ENCODE data around the gene CDH22.

CDH22 gene

GRCh38 chr20:46324960-46325703, 16.8 kb upstream of the CDH22 start:
- no peak for DNase-seq (ENCODE audit: low read depth in 1 of 2, low spot score in 1 of 2)

DNA sequence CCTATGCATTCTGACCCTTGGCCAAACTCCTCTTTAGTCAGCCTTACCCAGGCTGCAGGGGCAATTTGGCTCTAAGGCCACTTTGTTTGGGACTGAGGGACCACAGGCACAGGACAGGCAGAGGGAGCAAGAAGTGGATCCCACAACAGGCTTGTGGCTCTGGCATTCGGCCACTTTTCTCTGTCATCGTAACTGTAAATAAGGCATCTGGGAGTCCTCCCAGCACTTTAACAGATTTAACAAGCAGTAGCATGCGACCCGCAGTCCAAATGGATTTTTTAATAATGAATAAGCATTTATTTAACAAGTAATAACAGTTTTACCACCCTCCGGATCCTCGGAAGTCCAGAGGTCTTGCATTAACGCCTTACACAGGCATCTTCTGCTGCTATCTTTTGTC, 16.1 kb upstream of the CDH22 start:
- DNase-seq (ENCODE audit: low read depth in 1 of 2, low spot score in 1 of 2), result no peak

DNA sequence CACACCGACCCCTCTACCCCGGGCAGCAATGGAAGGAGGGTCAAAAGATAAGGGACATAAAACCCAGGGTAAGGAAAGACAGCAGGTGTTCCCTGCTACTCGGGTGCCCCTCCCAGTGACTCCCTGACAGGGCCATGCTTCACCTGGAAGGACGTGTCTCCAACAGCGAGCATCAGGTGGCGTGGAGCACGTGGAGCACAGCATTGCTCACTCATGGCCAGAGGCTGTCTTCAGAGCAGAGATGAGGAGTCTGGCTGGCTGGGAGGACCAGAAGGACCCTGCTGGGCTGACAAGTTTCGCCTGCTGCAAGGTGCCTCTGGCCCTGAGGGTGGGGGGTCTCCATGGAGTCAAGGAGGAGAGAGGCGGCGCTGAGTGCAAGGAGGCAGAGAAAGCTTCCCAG, 15.3 kb upstream of the CDH22 start:
- DNase-seq (ENCODE audit: low read depth in 1 of 2, low spot score in 1 of 2), result no peak

DNA sequence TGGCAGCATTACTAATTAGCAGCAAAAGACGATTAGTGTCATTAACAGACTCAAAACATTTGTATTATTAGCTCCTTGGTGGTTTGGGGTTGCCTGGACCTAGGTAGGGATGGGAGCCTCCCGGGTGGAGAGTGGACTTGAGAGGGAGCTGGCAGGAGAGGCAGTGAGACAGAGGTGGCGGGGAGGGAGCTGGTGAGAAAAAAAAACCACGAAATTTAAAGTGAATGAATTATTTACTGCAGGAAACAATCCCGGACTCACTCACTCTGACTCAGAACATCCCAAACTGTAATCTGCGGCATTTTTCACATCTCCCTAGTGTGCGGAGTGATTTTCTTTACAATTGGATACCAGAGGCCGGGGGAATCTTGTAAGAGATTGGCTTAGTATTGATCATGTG, 14.3 kb upstream of the CDH22 start:
- no peak for DNase-seq (ENCODE audit: low read depth in 1 of 2, low spot score in 1 of 2)

DNA sequence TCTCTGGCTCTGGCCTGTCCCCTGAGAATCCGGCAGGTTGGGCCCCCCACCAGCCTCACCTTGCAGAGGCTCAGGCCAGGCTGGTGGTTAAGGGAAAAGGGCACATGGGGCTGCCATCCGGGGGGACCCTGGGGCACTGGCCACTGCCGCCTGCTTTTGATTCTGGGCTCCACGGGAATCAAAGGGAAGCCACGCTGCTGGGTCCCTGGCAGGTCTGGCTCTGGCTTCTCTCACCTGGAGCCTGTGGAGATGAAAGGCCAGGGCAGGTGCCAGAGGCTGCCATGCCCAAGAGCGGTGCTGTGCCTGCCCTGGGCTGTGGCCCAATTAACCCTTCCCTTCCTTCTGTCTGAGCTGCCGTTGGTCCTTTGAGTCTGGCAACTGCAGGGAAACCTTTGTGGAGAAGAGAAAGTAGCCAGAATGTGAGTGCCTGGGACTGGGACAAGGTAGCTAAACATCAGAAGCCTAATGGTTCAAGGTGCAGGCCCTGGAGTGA, 9.4 kb upstream of the CDH22 start:
- DNase-seq (ENCODE audit: low read depth in 1 of 2, low spot score in 1 of 2), result no peak

GRCh38 chr20:46316984-46317684, 8.8 kb upstream of the CDH22 start:
- DNase-seq (ENCODE audit: low read depth in 1 of 2, low spot score in 1 of 2), result no peak

- no peak for DNase-seq (ENCODE audit: low read depth in 1 of 2, low spot score in 1 of 2)
Observed at GRCh38 chr20:46315311-46315710, 7.0 kb upstream of the CDH22 start.

- no peak for DNase-seq (ENCODE audit: low read depth in 1 of 2, low spot score in 1 of 2)
Observed at GRCh38 chr20:46312945-46313861, 4.9 kb upstream of the CDH22 start.

GRCh38 chr20:46312075-46312944, 4.0 kb upstream of the CDH22 start:
- no peak for DNase-seq (ENCODE audit: low read depth in 1 of 2, low spot score in 1 of 2)

- DNase-seq (ENCODE audit: low read depth in 1 of 2, low spot score in 1 of 2), result no peak
Observed at GRCh38 chr20:46311719-46312074, 3.4 kb upstream of the CDH22 start.

- no peak for DNase-seq (ENCODE audit: low read depth in 1 of 2, low spot score in 1 of 2)
Observed at GRCh38 chr20:46311039-46311650, 2.8 kb upstream of the CDH22 start.

GRCh38 chr20:46309945-46310344, 1.6 kb upstream of the CDH22 start:
- no peak for DNase-seq (ENCODE audit: low read depth in 1 of 2, low spot score in 1 of 2)

DNA sequence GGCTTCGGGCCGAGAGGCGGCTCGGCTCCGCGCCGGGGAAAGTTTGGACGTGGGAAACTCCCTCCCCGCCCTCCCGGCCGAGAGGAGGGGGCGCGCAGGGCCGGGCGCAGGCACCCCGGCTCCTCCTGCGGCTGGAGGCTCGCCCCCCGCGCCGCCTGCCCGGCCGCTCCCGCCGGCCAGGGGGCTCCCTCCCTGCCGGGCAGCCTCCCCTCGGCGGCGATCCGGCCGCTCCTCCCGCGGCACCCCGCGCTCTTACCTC, 370 bp downstream of the CDH22 start:
- DNase-seq (ENCODE audit: low read depth in 1 of 2, low spot score in 1 of 2), result no peak

GRCh38 chr20:46307139-46307998, 929 bp downstream of the CDH22 start:
- DNase-seq (ENCODE audit: low read depth in 1 of 2, low spot score in 1 of 2), result peak; percentile 48 to 54

DNA sequence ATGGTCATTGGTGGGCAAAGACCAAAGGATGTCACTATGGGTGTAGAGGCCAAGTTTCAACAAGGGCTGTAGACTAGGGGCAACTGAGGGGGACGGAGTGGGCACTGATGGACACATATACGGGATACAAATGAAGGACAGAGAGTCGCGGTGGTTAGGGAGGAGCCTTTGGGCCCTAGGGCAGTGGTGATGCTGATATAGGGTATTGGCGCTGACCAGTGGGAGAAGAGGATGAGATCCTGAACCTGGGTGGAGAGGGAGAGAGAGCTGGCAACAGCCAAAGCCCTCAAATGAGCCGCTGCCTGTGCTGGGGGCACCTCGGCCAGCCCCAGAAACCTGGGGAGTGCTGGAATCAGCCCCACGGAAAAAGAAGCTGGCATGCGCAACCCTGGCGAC, 1.6 kb downstream of the CDH22 start:
- DNase-seq (ENCODE audit: low read depth in 1 of 2, low spot score in 1 of 2), result no peak

DNA sequence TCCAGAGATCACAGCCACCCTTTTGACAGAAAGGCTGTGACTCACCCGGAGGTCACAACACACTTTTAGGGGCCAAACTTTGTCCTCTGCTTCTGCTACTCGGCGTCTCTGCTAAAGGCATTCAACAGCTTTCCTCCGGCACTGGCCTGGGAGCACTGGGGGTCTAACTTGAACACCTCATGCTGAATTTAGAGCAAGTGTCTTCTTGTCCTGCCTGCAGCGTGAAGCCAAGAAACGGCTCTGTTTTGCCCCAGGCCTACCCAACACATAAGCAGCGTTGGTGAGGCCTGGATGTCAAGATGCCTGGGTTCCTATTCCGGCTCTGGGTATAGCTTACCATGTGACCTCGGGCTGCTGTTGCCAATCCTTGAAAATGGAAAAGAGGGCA, 2.3 kb downstream of the CDH22 start:
- DNase-seq (ENCODE audit: low read depth in 1 of 2, low spot score in 1 of 2), result no peak

DNA sequence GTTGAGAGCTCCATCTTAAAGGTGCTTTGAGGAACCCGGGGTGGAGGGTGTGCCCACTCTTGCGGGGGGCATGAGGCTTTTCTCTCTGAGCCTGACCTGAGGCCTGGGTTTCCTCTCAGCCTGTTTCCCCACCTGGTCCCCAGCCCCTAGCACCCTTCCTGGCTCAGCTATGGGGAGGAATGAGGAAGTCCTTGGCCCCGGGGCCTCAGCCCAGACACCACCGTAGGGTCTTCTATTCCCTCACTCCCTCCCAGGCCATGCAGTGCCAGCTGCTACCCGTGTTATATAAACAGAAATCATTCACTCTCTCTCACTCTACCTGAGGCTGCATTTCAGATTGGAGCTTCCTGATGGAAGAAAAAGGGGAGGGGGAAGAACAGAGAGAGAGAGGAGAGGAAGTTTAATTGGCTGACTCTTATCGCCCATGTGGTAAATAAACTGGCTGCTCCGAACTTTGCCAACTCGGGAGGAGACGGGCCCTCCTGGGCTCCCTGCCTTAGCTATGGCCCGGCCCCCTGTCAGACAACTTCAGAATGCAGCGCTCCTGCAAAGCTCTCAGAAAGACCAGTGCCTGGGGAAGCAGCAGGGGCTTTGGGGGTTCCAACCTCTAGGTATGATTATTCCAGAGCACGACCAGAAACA, 2.8 kb downstream of the CDH22 start:
- no peak for DNase-seq (ENCODE audit: low read depth in 1 of 2, low spot score in 1 of 2)

DNA sequence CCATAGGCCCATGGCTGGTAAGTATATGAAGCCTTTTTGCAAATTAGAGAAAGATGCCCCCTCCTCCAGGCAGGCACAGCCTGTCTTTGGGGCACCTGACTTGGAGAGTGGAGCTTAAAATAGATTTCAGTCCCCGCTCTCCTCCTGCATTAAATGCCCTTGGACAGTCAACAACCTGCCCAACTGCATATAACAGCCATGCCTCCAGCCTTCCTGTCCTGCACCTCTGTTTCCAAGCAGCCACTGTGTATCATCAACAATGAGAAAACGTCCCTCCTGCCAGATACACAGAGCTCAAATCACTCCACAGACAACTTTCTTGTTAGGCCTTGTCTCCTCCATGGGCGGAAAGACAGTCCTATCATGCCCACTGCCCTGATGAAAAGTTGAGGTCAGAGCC, 3.4 kb downstream of the CDH22 start:
- DNase-seq (ENCODE audit: low read depth in 1 of 2, low spot score in 1 of 2), result no peak

- DNase-seq (ENCODE audit: low read depth in 1 of 2, low spot score in 1 of 2), result no peak
Observed at GRCh38 chr20:46304361-46304760, 3.9 kb downstream of the CDH22 start.

All from activated CD4-positive, alpha-beta T cell treated with anti-CD3 and anti-CD28 coated beads, Interleukin-2, amount 50 U/mL, for 24 hours (primary cell).